Heart right ventricle (tissue), 16 donors: Measurements from ENCODE around the gene CAVIN1. TPM values are rescaled to one million over a fixed set of nuclear protein-coding genes. Genes with fewer than 3 reads are reported as not detected.
"Not testable (repeated sequence)": the region's sequence is repeated elsewhere in the genome, so short reads cannot be mapped to it uniquely, and the experiment has no call there.

ENCODE experiments used
- ATAC-seq, 8 donors: fragments of 200-7000 bp; cut with Tn5 transposase; one replicate each; pipeline ENCODE4 v1.9.1; 2020; ENCODE audit warnings: mild to moderate bottlenecking in 8 of 8, moderate library complexity in 8 of 8, moderate number of reproducible peaks in 1 of 8
- DNase-seq, 2 donors: peaks; one replicate each; pipeline ENCODE4 v3.0.0-alpha.2; 2020
- H3K27ac ChIP-seq, 10 donors: fragments of 200-600 bp; sonication (generic) in 2 of 10; one replicate each; pipeline versions ENCODE4 v1.5.0 to v1.8.0; 2020 to 2022; ENCODE audit warnings: mild to moderate bottlenecking in 3 of 10
- H3K27me3 ChIP-seq, 7 donors: fragments of 200-600 bp; one replicate each; pipeline ENCODE4 v1.8.0; 2021 to 2022; ENCODE audit warnings: mild to moderate bottlenecking in 2 of 7
- H3K36me3 ChIP-seq, 9 donors: fragments of 200-600 bp; sonication (generic) in 1 of 9; one replicate each; pipeline versions ENCODE4 v1.5.0 to v1.8.0; 2020 to 2022; ENCODE audit warnings: mild to moderate bottlenecking in 2 of 9
- H3K4me1 ChIP-seq, 9 donors: fragments of 200-600 bp; sonication (generic) in 1 of 9; one replicate each; pipeline versions ENCODE4 v1.5.0 to v1.8.0; 2020 to 2022; ENCODE audit warnings: mild to moderate bottlenecking in 4 of 9
- H3K4me3 ChIP-seq, 10 donors: fragments of 200-600 bp; sonication (generic) in 2 of 10; one replicate each; pipeline versions ENCODE4 v1.5.0 to v1.8.0; 2020 to 2022; ENCODE audit warnings: mild to moderate bottlenecking in 7 of 10, moderate library complexity in 2 of 10
- H3K9me3 ChIP-seq, 11 donors: fragments of 200-600 bp in 10 of 11; sonication (generic) in 2 of 11; one replicate each; pipeline versions ENCODE4 v1.5.0 to v1.8.0; 2013 to 2022; ENCODE audit warnings: mild to moderate bottlenecking in 2 of 11, control low read depth in 1 of 11, moderate library complexity in 1 of 11
- CTCF ChIP-seq, 9 donors: fragments of 200-600 bp; sonication (generic) in 2 of 9; IDR thresholded peaks; one replicate each; pipeline versions ENCODE4 v1.5.0 to v1.8.0; 2021 to 2022; ENCODE audit warnings: antibody characterized with exemption in 9 of 9, mild to moderate bottlenecking in 5 of 9, moderate library complexity in 1 of 9
- WGBS, 2 donors: extraction: QIAGEN DNeasy Blood & Tissue Kit; methylation state at CpG; one replicate each; pipeline ENCODE4 v1.1.7; 2013; ENCODE audit warnings: inconsistent platforms in 1 of 2; 5-methylcytosine and 5-hydroxymethylcytosine counted together
- intact Hi-C, 10 donors: fragments of 100-400 bp; cut with DNase I; formaldehyde crosslinking; loops; one replicate each; pipeline versions ENCODE4 v1.11.1 to v1.14.2; 2022
- polyA plus RNA-seq, 2 donors: library from polyadenylated mRNA; stranded (reverse); fragments of 200-250 nt; gene quantifications; one replicate each; pipeline ENCODE4 v1.2.3, GENCODE V29; 2013
- total RNA-seq, 10 donors: library from RNA; stranded (reverse); fragmentation: NEBNext Ultra II Directional in 3 of 10; extraction: Animal tissue kit (Norgen Biotek cat#: 25700) in 3 of 10; gene quantifications; one replicate each; pipeline versions ENCODE4 v1.2.1 to v1.2.4, GENCODE V29; 2021 to 2023
- donor health status: Arrhythmogenic right ventricular cardiomyopathy.
- donor health status: ischemic (EF 13 %, LVEDD 7.1; RV severe dilation, severe dysfunction).
- donor health status: healthy with polysubstance abuse.
- donor health status: DM: no; HTN: yes; CAD: no.
- donor health status: DM: no; HTN: no; CAD: no.
- donor health status: ischemic (EF 25% LVEDD 6.9; RV normal size, moderate dysfunction).
- donor health status: ischemic (EF 25% LVEDD 5.7; RV mildly dilated, moderate dysfunction).
- donor health status: healthy.
- donor health status: DM: yes; HTN: yes; CAD: no.
- donor health status: Ischemic cardiomyopathy.
- donor health status: ischemic (EF 35%, LVEDD 5.7; RV mildly dilated, moderate dysfunction).
- donor health status: nonischemic (EF 11% LVEDD 7.7; RV severe dilation, severe dysfunction).
- donor health status: DM: yes; HTN: yes; CAD: no.
- donor health status: PGD.
- donor health status: ischemic (EF 29% LVEDD 5.4; RV normal size, mild dysfunction).
- donor health status: nonischemic (EF 23%, LVEDD 6.1; RV moderate dilation, normal function).

CAVIN1 gene
- total and polyA plus RNA-seq, 12 donors = 131 to 300 (median 228) TPM

GRCh38 chr17:42399121-42399520 is 23.9 kb downstream of the CAVIN1 start:
- DNase-seq = no peak
- no peak for TF ChIP-seq CTCF (IDR thresholded peaks at IDR 0.05)
- H3K9me3 ChIP-seq = no peaks in the 10 kb centered on the region
- intact Hi-C loops = no loop called here
- no peaks in the 10 kb centered on the region for H3K27me3 ChIP-seq
- peaks cover 4 to 53% (median 35%) of the 10 kb centered on the region in 9 donors for H3K4me1 ChIP-seq
- H3K36me3 ChIP-seq = peaks cover 3 to 24% (median 17%) of the 10 kb centered on the region in 9 donors
- peak overlapping the region in 4 of 10 donors; percentile 19 to 74 (median 64) for H3K27ac ChIP-seq
- no peak for ATAC-seq
- WGBS, 2 donors = 60 to 68% methylated on average over 2 of the region's 2 CpGs
- H3K4me3 ChIP-seq = no peak overlapping the region

- H3K4me3 ChIP-seq, intact Hi-C loops, ATAC-seq, H3K9me3 ChIP-seq, DNase-seq, H3K36me3 ChIP-seq, H3K27me3 ChIP-seq, H3K27ac ChIP-seq: not testable (repeated sequence)
- peaks cover 0 to 27% (median 15%) of the 10 kb centered on the region in 9 donors for H3K4me1 ChIP-seq
- WGBS, 2 donors = 96 to 98% methylated on average over 8 of the region's 8 CpGs
These were observed 27.5 kb downstream of the CAVIN1 start for GRCh38 chr17:42395601-42396000.

GRCh38 chr17:42394838-42395237 is 28.2 kb downstream of the CAVIN1 start:
- Histone ChIP-seq H3K9me3 (no peaks in the 10 kb centered on the region), H3K4me3 (no peak overlapping the region), H3K36me3 (no peaks in the 10 kb centered on the region), H3K27ac (no peak overlapping the region), H3K27me3 (no peaks in the 10 kb centered on the region), H3K4me1 (peaks cover 0 to 21% (median 13%) of the 10 kb centered on the region in 9 donors)
- DNase-seq (no peak), ATAC-seq (peak in 1 of 8 donors; percentile 28)
- TF ChIP-seq CTCF (IDR thresholded peaks at IDR 0.05) = no peak
- intact Hi-C loops = no loop called here
- WGBS, 2 donors = 84 to 87% methylated on average over 4 of the region's 4 CpGs

- no peaks in the 10 kb centered on the region for H3K36me3 ChIP-seq
- H3K27me3 ChIP-seq = no peaks in the 10 kb centered on the region
- no peak for DNase-seq
- no peaks in the 10 kb centered on the region for H3K9me3 ChIP-seq
- H3K4me3 ChIP-seq = no peak overlapping the region
- ATAC-seq = no peak
- H3K4me1 ChIP-seq = peaks cover 0 to 15% (median 7%) of the 10 kb centered on the region in 9 donors
- TF ChIP-seq CTCF (IDR thresholded peaks at IDR 0.05) = no peak
- 91 to 95% methylated on average over 4 of the region's 4 CpGs for WGBS, 2 donors
- no peak overlapping the region for H3K27ac ChIP-seq
- intact Hi-C loops = no loop called here
These were observed 30.2 kb downstream of the CAVIN1 start for GRCh38 chr17:42392692-42393415.

GRCh38 chr17:42391439-42391838 is 31.6 kb downstream of the CAVIN1 start:
- ATAC-seq, intact Hi-C loops, H3K27ac ChIP-seq, H3K27me3 ChIP-seq, H3K4me3 ChIP-seq, H3K36me3 ChIP-seq, DNase-seq, H3K9me3 ChIP-seq: not testable (repeated sequence)
- H3K4me1 ChIP-seq = peaks cover 0 to 21% (median 14%) of the 10 kb centered on the region in 9 donors
- WGBS, 2 donors = 86 to 92% methylated on average over 8 of the region's 8 CpGs
